ENCODE data around the gene EFEMP1. TPM values are rescaled to one million over a fixed set of nuclear protein-coding genes. Genes with fewer than 3 reads are reported as not detected.

The EFEMP1 gene
- total and polyA plus RNA-seq, 10 of the 15 experiments (the other 5 are each of a cell fraction or from before 2014, with no cell fraction given): 0.27 to 1.2 (median 0.35) TPM; not detected in 6

- TF ChIP-seq SMARCA5 (IDR thresholded peaks at IDR 0.05) (no peak), STAT3 (IDR thresholded peaks at IDR 0.05; ENCODE audit: low read depth, low read length) (no peak), MLLT1 (IDR thresholded peaks at IDR 0.05) (no peak)
These were observed 39.8 kb downstream of the EFEMP1 start (continued) for GRCh38 chr2:55883829-55884228.

DNA sequence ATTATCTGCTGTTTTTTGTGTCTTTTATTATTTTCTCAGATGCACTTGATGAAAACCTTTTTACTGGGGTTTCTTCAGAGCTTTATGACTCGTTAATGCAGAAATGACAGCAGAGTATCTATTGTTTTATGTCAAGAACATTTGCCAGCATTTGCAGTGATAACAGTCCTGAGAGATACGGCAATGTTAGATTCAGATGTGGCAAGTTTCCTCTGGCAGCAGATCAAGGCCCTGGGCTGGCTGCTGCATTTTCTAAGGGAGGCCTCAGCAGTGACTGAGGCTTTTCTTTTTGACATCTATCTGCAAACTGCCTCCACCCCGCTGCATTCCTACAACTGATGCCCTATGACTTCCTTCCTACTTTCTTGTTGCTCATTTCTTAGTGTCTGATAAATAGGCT, 40.2 kb downstream of the EFEMP1 start:
- FAIRE-seq (no peak), DNase-seq (ENCODE audit: low read depth, low spot score) (no peak), ATAC-seq (no peak)
- Histone ChIP-seq H3K4me1 (ENCODE audit: control insufficient read depth, insufficient read depth, low read length) (no peaks in the 10 kb centered on the region), H3K4me3 (no peak overlapping the region), H3K27me3 (replicated peaks in 1 of 2; ENCODE audit: control insufficient read depth in 2 of 2, insufficient read depth in 2 of 2, low read length in 1 of 2) (no peaks in the 10 kb centered on the region; a peak in 2 of 4 replicates), H3K9me3 (replicated peaks; ENCODE audit: control insufficient read depth, insufficient read depth, low read length) (no peaks in the 10 kb centered on the region), H3K36me3 (ENCODE audit: control insufficient read depth in 2 of 2, insufficient read depth in 2 of 2, low read length in 1 of 2) (no peaks in the 10 kb centered on the region), H3K27ac (ENCODE audit: control insufficient read depth, insufficient read depth) (no peak overlapping the region), H2AFZ (ENCODE audit: control insufficient read depth, low read depth, low read length) (no peak overlapping the region), H4K20me1 (ENCODE audit: control insufficient read depth, insufficient read depth) (no peaks in the 10 kb centered on the region), H3K4me2 (ENCODE audit: control insufficient read depth, insufficient read depth) (no peak overlapping the region), H3K9ac (ENCODE audit: control insufficient read depth, insufficient read depth, low read length) (no peak overlapping the region), H3K79me2 (ENCODE audit: control insufficient read depth, insufficient read depth, low read length) (no peaks in the 10 kb centered on the region)
- 30% methylated on average over 3 of the region's 3 CpGs for WGBS (ENCODE audit: insufficient coverage, insufficient replicate concordance, low lambda C conversion rate, missing lambda C conversion rate)
- SMC1A ChIA-PET (ENCODE audit: uncharacterized antibody, unreplicated experiment): interaction anchor here (1.0 kb wide), 1 partner anchor 8 kb away, joined by 3 read pairs; no protein-coding TSS in a partner anchor
- RAD21 ChIA-PET (ENCODE audit: unreplicated experiment): no interaction called here
- POLR2A ChIA-PET: no interaction called here
- intact Hi-C loops (cut with micrococcal nuclease; ENCODE audit: unreplicated experiment) (no loop called here), in situ Hi-C loops (cut with MboI) (no loop called here)
- CTCF ChIA-PET: no interaction called here
- BruUV-seq (replicated peaks): no TSS peak
- TF ChIP-seq IRF4 (IDR thresholded peaks at IDR 0.05; ENCODE audit: low read depth, low read length): no peak
- no peak for TF ChIP-seq ZNF384 (IDR thresholded peaks at IDR 0.05; ENCODE audit: borderline replicate concordance, low read depth, low read length)
- no peak for TF ChIP-seq BRCA1 (IDR thresholded peaks at IDR 0.05; ENCODE audit: low read depth, low read length)
- no peak for TF ChIP-seq POLR2AphosphoS2 (IDR thresholded peaks at IDR 0.05; ENCODE audit: low read depth, low read length)
- no peak for TF ChIP-seq CHD2 (IDR thresholded peaks at IDR 0.05; ENCODE audit: borderline replicate concordance, low read depth, low read length)
- no peak for TF ChIP-seq USF1 (IDR thresholded peaks at IDR 0.05; ENCODE audit: borderline replicate concordance, extremely low read length, insufficient read depth, low read depth, low read length)
- no peak for TF ChIP-seq CEBPB (IDR thresholded peaks at IDR 0.05; ENCODE audit: borderline replicate concordance in 1 of 2, low read depth in 2 of 2, low read length in 2 of 2)
- TF ChIP-seq EZH2 (IDR thresholded peaks at IDR 0.05; ENCODE audit: borderline replicate concordance, control insufficient read depth, low read depth, low read length): no peak
- TF ChIP-seq NR2F1 (conservative IDR thresholded peaks at IDR 0.05): no peak
- no peak for TF ChIP-seq ZNF24 (IDR thresholded peaks at IDR 0.05)
- TF ChIP-seq SREBF1 (IDR thresholded peaks at IDR 0.05; ENCODE audit: low read length): no peak
- TF ChIP-seq ZNF217 (IDR thresholded peaks at IDR 0.05): no peak
- no peak for TF ChIP-seq STAT3 (IDR thresholded peaks at IDR 0.05; ENCODE audit: low read depth, low read length)
- TF ChIP-seq YBX1 (IDR thresholded peaks at IDR 0.05): no peak
- TF ChIP-seq ATF7 (IDR thresholded peaks at IDR 0.05; ENCODE audit: low read depth): no peak
- TF ChIP-seq, protein P1, sequence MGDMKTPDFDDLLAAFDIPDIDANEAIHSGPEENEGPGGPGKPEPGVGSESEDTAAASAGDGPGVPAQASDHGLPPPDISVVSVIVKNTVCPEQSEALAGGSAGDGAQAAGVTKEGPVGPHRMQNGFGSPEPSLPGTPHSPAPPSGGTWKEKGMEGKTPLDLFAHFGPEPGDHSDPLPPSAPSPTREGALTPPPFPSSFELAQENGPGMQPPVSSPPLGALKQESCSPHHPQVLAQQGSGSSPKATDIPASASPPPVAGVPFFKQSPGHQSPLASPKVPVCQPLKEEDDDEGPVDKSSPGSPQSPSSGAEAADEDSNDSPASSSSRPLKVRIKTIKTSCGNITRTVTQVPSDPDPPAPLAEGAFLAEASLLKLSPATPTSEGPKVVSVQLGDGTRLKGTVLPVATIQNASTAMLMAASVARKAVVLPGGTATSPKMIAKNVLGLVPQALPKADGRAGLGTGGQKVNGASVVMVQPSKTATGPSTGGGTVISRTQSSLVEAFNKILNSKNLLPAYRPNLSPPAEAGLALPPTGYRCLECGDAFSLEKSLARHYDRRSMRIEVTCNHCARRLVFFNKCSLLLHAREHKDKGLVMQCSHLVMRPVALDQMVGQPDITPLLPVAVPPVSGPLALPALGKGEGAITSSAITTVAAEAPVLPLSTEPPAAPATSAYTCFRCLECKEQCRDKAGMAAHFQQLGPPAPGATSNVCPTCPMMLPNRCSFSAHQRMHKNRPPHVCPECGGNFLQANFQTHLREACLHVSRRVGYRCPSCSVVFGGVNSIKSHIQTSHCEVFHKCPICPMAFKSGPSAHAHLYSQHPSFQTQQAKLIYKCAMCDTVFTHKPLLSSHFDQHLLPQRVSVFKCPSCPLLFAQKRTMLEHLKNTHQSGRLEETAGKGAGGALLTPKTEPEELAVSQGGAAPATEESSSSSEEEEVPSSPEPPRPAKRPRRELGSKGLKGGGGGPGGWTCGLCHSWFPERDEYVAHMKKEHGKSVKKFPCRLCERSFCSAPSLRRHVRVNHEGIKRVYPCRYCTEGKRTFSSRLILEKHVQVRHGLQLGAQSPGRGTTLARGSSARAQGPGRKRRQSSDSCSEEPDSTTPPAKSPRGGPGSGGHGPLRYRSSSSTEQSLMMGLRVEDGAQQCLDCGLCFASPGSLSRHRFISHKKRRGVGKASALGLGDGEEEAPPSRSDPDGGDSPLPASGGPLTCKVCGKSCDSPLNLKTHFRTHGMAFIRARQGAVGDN (IDR thresholded peaks at IDR 0.05): no peak
- TF ChIP-seq SP1 (IDR thresholded peaks at IDR 0.05; ENCODE audit: low read depth, low read length): no peak
- TF ChIP-seq SIN3A (IDR thresholded peaks at IDR 0.05; ENCODE audit: low read depth, low read length): no peak
